ENCODE data around the gene KIAA0586. TPM values are rescaled to one million over a fixed set of nuclear protein-coding genes. Genes with fewer than 3 reads are reported as not detected.

The KIAA0586 gene
- total and polyA plus RNA-seq, 2 of the 4 experiments (the other 2 are of a cell fraction), result 9.4 to 36.7 TPM

GRCh38 chr14:58557242-58557641 lies 129.7 kb downstream of the KIAA0586 start:
- Histone ChIP-seq H3K4me1 (ENCODE audit: control insufficient read depth, insufficient read depth, low read length) (peaks cover 3% of the 10 kb centered on the region; the same call in 1 of the 2 replicates), H3K56ac (ENCODE audit: extremely low read depth, insufficient read depth, low read length) (no peak overlapping the region), H3K23ac (ENCODE audit: low read depth, low read length) (no peak overlapping the region), H2AK9ac (replicated peaks; ENCODE audit: low read depth, low read length, poor library complexity) (no peak overlapping the region), H3K4me2 (ENCODE audit: low read depth, low read length) (no peak overlapping the region), H4K5ac (ENCODE audit: low read depth, low read length) (no peak overlapping the region), H4K20me1 (ENCODE audit: insufficient read depth, low read length) (no peaks in the 10 kb centered on the region), H3K9me1 (ENCODE audit: insufficient read depth, low read length) (peaks cover 3% of the 10 kb centered on the region; the same call in 1 of the 2 replicates), H3K18ac (ENCODE audit: low read depth, low read length) (no peak overlapping the region), H3K36me3 (ENCODE audit: control insufficient read depth, insufficient read depth, low read length) (no peaks in the 10 kb centered on the region), H3K9me3 (ENCODE audit: control insufficient read depth, insufficient read depth, low read length) (no peaks in the 10 kb centered on the region), H3K79me1 (ENCODE audit: low read depth in 1 of 2, low read length in 2 of 2) (no peaks in the 10 kb centered on the region), H3K27me3 (ENCODE audit: control insufficient read depth, insufficient read depth, low read length) (no peaks in the 10 kb centered on the region), H3K14ac (replicated peaks; ENCODE audit: low read depth, low read length) (no peak overlapping the region), H2AFZ (replicated peaks; ENCODE audit: low read length, poor library complexity) (no peak overlapping the region), H2BK20ac (ENCODE audit: low read depth, low read length) (no peak overlapping the region), H4K91ac (ENCODE audit: insufficient read depth, low read depth, low read length) (no peak overlapping the region), H2BK120ac (ENCODE audit: low read depth, low read length) (no peak overlapping the region), H2BK15ac (ENCODE audit: low read depth, low read length) (no peak overlapping the region), H3K4ac (ENCODE audit: low read depth, low read length) (no peak overlapping the region), H2BK5ac (ENCODE audit: low read depth, low read length, poor library complexity, severe bottlenecking) (no peak overlapping the region), H3K27ac (ENCODE audit: insufficient read depth, low read length) (no peak overlapping the region), H4K8ac (ENCODE audit: low read depth in 2 of 2, low read length in 2 of 2) (no peak overlapping the region), H3K4me3 (ENCODE audit: insufficient read depth, low read depth, low read length) (no peak overlapping the region), H3K9ac (ENCODE audit: low read depth, low read length) (no peak overlapping the region), H2AK5ac (ENCODE audit: low read depth, low read length) (no peak overlapping the region)
- BruUV-seq (replicated peaks), result no TSS peak
- ATAC-seq (ENCODE audit: low read depth), result peak; percentile 71
- in situ Hi-C loops (cut with MboI; ENCODE audit: low sequenced_read_pairs), result no loop called here
- 80% methylated on average over 1 of the region's 4 CpGs; no CpG with 5 or more reads in 1 of the 2 experiments for WGBS, 2 experiments (ENCODE audit: extremely low coverage in 2 of 2, insufficient read length in 1 of 2)
- dilution Hi-C loops (cut with HindIII; ENCODE audit: low sequenced_read_pairs, unreplicated experiment), result no loop called here
- intact Hi-C loops (cut with micrococcal nuclease), result no loop called here
- CTCF ChIA-PET, result interaction anchor here (0.6 to 1.6 kb wide), 2 partner anchors 11 to 27 kb away, joined by 3 read pairs; no protein-coding TSS in a partner anchor
- POLR2A ChIA-PET (ENCODE audit: unreplicated experiment), result interaction anchor here (0.6 kb wide), 1 partner anchor 34 kb away, joined by 3 read pairs; no protein-coding TSS in a partner anchor
- TF ChIP-seq RFX5 (IDR thresholded peaks at IDR 0.05; ENCODE audit: low read depth, low read length) (no peak), CEBPB (IDR thresholded peaks at IDR 0.05; ENCODE audit: low read depth, low read length) (peak; percentile 67)
- DNase-seq, result peak; percentile 44

Measured in IMR-90 (cell line).